NCI-H748 treated with DMSO at 0.1 percent for 48 hours (cell line): Measurements from ENCODE around the gene MCCC2.
"Not testable (repeated sequence)": the region's sequence is repeated elsewhere in the genome, so short reads cannot be mapped to it uniquely, and the experiment has no call there.

ENCODE experiments used
- DNase-seq: peaks from one replicate; lab custom pipeline; 2025; lab: John Stamatoyannopoulos, UW

Gene MCCC2

GRCh38 chr5:71586941-71587765, at the start of gene MCCC2:
TSS of gene MCCC2 (plus strand) at chr5:71587340. CDS start at chr5:71587426, 86 bp downstream.
- peak; percentile 87 for DNase-seq

GRCh38 chr5:71537687-71538086, 49.5 kb upstream of the MCCC2 start:
- DNase-seq: no peak

GRCh38 chr5:71550885-71551284, 36.3 kb upstream of the MCCC2 start:
- not testable (repeated sequence) for DNase-seq

GRCh38 chr5:71551582-71551981, 35.6 kb upstream of the MCCC2 start:
- DNase-seq: not testable (repeated sequence)

- DNase-seq: not testable (repeated sequence)
Observed at GRCh38 chr5:71552026-71552749, 35.0 kb upstream of the MCCC2 start.

GRCh38 chr5:71563161-71563560, 24.0 kb upstream of the MCCC2 start:
- DNase-seq: no peak

GRCh38 chr5:71564895-71565294, 22.2 kb upstream of the MCCC2 start:
- no peak for DNase-seq

- no peak for DNase-seq
Observed at GRCh38 chr5:71569748-71570509, 17.2 kb upstream of the MCCC2 start.

GRCh38 chr5:71571811-71572210, 15.3 kb upstream of the MCCC2 start:
- not testable (repeated sequence) for DNase-seq

- DNase-seq: no peak
Observed at GRCh38 chr5:71573591-71573990, 13.5 kb upstream of the MCCC2 start.

GRCh38 chr5:71575588-71575987, 11.6 kb upstream of the MCCC2 start:
- not testable (repeated sequence) for DNase-seq

GRCh38 chr5:71576241-71576640, 10.9 kb upstream of the MCCC2 start:
- no peak for DNase-seq

- not testable (repeated sequence) for DNase-seq
Observed at GRCh38 chr5:71577839-71578238, 9.3 kb upstream of the MCCC2 start.

- DNase-seq: no peak
Observed at GRCh38 chr5:71582945-71583584, 4.1 kb upstream of the MCCC2 start.

- peak; percentile 57 for DNase-seq
Observed at GRCh38 chr5:71586052-71586940, 844 bp upstream of the MCCC2 start.

- DNase-seq: no peak
Observed at GRCh38 chr5:71587766-71588532, 809 bp downstream of the MCCC2 start.

- DNase-seq: no peak
Observed at GRCh38 chr5:71588533-71588885, 1.4 kb downstream of the MCCC2 start.

- no peak for DNase-seq
Observed at GRCh38 chr5:71589903-71590302, 2.8 kb downstream of the MCCC2 start.

GRCh38 chr5:71591100-71591499, 4.0 kb downstream of the MCCC2 start:
- no peak for DNase-seq

- DNase-seq: no peak
Observed at GRCh38 chr5:71596169-71596568, 9.0 kb downstream of the MCCC2 start.
